Measurements from ENCODE around the gene ITPK1.

Gene ITPK1

DNA sequence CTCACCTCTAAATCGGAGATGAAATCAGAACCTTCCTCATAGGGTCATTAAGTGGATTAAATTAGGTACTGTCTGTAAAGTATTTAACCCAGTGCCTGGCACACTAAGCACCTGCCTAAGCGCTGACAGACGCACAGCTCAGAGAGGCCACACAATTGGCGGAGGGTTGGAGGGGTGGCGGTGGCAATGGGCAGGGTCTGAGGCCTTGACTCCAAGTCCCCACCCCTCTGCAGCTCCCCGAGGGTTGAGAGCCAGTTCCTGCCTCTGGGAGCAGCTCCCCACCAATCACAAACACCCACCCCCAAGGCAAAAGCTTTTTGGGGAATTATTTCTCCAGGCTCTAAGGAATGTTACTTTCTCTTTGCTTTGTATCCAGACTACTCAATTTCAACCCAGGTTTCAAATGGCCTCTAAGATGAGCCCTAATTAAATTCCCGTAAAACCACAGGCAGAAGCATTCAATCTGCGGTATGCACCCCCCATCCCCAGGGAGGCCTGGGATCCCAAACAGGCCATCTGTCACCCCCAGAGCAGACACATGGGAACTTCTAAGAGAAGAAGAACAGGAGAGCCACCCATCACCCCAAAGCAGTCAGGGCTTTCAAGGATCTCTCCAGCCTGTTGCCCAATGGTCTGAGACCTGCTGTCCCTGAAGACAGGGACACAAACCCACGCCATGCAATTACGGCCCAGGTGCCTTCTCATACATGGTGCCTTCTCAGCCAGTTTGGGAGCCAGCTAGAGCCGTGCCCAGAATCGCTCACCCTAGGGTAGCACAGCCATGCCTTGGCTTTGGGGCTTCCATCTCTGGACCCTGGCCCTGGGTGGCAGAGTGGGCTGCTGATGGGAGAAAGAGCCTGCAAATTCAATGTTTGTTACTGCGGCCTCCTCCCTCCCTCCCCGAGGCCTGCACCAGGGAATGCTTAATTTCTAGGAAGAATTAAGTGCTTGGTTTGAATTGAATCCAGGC, 126.7 kb downstream of the ITPK1 start:
- no peak for DNase-seq (ENCODE audit: low read depth)

DNA sequence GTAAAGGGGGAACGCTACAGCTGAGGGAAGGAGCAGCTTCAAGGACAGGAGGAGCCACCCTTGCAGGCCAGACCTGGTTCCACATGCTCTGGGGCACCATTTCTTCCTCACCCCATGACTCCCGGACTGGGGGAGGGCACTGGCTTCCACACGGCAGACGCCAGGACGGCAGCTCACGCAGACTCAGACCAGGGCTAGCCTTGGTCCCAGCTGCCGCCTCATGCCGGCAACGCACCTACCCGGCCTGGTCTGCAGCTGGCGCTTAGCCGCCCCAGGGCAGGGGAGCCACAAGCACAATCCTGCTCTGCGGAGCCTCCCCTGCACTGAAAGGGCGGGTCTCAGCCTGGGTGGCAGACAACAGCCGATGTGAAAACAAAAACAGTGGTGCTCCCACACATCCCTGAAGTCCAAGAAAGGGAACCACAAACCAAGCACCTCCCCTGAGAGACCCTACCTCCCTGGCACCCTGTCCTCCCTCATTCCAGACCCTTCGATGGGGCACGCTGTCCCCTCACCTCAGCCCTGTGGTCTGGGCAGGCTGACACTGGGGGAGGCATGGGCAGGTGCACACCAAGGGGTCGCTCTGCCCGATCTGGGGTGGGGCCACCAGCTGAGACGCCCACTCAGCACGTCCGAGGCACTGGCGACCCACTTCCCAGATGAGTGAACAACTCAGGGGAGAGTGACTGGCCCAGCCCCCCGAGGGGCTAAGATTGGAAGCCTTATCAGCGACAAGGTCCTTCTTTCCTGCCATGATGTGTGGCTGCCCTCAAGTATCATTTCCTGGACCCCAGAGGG, 127.8 kb downstream of the ITPK1 start:
- no peak for DNase-seq (ENCODE audit: low read depth)

DNA sequence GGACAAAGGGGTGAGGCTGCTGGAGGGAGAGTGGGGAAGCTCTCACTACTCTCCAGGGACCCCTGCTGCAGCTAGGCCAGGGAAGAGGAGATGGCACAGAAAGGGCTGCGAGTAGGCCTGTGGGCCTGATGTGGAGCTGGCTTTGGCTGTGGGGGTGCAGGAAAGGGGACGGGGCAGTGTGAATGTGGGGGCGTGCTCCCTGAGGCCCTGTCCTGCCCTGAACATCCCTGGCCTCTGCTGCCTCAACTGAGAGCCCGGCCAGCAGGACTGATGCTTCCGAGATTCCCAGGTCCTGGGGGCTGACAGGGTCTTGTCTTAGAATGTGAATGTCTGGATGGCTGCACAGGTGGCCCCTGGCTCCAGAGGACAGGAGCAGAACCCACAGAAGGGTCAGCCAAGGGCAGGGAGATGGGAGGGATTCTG, 128.6 kb downstream of the ITPK1 start:
- no peak for DNase-seq (ENCODE audit: low read depth)

DNA sequence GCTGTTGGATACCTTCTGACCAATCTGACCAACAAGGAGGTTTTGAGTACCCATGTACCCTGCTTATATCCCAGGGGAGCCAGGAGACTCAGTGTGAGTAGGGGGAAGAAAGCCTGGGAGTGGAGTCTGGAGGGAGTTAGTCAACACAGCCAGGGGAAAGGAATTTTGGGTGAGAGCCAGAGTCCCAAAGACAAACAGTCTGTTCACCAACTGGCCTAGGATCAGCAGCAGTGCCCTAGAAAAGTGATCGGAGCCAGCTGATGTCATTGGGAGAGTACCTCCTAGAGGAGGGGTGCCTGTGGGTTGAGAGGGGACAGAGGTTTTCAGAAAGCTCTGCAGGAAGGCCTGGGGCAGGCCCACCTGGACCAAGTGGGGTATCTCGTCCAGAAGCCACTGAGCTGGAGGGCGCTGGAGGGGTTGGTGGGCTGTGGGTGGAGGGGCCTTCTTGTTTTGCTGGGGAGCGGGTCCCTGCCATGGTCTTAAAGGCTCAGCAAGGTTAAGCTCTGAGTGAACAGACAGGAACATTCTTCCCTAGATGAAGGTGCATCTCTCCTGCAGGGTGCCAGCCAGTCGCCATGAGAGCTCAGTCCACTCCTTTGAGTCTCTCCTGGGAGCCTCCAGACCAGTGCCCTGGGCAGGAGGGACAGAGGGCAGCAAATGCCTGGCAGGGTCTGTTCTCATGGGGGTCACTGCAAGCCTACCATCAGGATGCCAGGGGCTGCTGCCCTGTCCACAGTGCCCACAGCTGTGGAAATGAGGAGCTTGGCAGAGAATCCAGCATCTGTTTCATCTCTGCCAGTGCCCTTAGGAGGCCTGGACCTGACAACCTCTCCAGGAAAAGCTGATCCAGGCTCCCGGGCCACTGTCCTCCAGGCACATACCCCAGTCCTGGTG, 129.2 kb downstream of the ITPK1 start:
- no peak for DNase-seq (ENCODE audit: low read depth)

DNA sequence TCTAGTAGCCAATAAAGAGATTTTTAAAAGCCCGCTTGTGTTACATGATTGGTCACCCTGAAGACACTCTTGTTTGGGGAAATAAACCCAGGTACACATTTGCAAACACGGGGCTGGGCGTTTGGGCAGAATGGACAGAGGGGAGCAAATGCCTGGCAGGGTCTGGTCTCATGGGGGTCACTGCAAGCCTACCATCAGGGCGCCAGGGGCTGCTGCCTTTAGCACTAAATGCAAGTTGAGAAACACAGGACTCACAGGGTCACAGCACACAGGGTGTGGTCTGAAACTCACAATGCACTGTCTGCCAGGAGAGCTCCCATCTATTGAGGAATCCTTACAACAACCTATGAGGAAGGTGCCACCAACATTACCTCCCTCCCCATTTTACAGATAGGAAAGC, 130.2 kb downstream of the ITPK1 start:
- no peak for DNase-seq (ENCODE audit: low read depth)

DNA sequence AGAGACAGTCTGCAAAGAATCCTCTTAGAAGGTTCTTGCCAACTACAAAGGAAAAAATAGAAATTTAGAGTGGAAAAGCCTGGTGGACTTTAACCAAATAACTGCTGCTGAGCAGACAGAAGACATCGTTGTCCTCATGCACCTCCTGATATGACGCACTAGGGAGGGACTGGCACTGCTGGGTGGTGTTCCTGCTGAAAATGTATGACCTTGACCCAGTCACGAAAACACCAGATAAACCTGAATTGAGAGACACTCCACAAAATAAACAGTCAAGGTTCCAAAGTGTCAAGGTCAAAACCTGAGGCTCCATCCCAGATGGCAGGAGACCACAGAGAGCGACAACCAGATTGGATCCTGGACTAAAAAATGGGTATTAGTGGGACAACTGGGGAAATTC, 130.8 kb downstream of the ITPK1 start:
- no peak for DNase-seq (ENCODE audit: low read depth)

DNA sequence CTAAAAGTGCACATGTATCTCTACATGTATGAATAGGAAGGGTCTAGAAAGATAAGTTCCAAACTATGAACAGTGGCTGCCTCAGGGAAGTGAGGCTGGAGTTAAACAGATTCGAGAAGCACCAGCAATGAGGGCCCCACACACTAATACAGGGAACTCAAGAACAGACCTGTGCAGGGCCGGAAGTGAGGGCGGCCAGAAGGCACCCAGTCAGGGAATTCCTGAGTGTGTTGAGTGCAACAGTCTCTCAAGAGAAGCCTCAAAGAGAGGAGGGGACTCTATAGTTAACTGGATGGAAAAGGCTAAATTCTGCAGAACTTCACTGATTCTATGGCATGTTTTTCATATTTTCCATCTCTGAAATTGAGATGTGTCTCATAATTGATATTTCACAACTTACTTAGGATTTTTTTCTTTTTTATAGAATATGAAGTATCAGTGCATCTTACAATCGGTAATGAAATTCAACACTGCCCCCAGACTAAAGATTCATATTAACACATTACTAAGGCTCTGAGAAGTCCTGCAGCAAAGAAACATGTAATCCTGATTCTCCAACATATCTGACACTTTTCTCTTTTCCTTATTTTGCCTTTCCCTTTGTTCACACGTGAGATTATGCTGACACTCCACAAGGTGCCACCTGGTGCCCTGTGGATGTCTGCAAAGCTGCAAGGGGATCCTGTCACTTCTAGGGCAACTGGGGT, 131.5 kb downstream of the ITPK1 start:
- DNase-seq (ENCODE audit: low read depth), result no peak

DNA sequence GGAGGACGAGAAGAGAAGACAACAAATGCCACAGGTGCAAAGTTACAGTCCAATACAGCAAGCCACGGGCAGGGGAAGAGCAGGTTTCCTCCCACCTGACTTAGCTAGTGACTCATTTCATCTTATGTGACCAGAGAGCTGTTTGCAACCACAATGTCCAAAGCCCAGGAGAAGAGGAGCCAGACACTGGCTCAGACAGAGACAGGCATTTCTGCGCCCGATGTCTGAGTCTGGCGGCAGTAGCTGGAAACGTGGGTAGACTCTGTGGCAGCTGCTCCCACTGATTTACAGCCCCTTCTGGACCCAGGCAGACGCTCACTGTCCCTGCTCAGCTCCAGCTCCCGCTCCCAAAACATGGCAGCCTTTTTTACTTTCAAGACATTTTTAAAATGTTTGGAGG, 132.8 kb downstream of the ITPK1 start:
- DNase-seq (ENCODE audit: low read depth), result no peak

DNA sequence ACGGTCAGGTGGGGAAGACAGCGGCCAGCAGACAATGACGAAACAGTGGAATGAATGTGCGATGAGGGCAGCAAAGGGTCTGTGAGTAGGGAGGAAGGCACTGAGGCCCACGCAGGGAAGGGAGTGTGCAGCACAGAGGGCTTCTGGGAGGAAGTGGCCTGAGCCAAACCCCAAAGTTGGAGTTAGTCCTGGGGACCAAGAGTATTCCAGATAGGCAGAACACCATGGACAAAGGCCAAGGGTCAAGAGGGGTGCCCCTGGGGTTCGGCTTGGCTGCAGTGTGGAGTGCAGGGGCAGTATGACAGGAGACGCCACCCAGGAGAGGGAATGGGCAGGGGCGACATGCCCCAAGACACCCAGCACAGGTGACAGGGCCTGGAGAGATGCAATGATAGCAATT, 134.0 kb downstream of the ITPK1 start:
- DNase-seq (ENCODE audit: low read depth), result no peak

DNA sequence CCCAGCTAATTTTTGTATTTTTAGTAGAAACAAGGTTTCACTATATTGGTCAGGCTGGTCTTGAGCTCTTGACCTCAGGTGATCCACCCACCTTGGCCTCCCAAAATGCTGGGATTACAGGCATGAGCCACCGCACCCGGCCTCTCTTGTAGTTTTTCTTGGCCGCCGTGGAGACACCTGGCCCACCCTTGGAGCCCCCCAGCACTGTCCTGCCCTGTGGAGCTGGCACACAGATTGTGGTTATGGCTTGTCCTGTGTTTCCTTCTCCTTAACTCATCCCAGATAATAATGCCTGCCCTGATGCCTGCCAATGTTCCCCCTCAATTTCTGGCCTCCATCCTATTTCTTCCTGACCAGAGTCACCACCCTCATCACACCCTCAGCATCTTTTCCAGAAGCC, 134.9 kb downstream of the ITPK1 start:
- DNase-seq (ENCODE audit: low read depth), result no peak

DNA sequence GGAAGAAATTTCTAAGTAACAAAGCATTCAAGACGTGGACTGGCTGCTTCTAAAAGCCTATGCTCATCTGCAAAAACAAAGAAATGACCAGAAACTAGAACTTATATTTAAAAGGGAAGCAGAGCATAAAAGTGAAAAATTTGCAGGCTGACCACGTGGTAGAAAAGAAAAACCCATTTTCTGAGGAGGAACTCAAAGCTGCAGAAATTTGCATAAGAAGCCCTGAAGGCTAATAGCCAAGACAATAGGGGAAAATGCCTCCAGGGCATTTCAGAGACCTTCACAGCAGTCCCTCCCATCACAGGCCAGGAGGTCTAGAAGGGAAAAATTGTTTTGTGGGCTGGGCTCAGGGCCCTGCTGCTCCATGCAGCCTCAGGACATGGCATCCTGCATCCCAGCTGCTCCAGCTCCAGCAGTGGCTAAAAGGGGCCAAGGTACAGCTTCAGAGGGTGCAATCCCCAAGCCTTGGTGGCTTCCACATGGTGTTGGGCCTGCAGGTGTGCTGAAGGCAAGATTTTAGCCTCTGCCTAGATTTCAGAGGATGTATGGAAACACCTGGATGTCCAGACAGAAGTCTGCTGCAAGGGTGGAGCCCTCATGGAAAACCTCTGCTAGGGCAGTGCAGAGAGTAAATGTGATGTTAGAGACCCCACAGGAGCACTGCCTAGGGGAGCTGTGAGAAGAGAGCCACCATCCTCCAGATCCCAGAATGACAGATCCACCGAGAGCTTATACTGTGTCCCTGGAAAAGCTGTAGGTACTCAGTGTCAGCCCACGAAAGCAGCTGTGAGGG, 137.3 kb downstream of the ITPK1 start:
- DNase-seq (ENCODE audit: low read depth), result no peak

DNA sequence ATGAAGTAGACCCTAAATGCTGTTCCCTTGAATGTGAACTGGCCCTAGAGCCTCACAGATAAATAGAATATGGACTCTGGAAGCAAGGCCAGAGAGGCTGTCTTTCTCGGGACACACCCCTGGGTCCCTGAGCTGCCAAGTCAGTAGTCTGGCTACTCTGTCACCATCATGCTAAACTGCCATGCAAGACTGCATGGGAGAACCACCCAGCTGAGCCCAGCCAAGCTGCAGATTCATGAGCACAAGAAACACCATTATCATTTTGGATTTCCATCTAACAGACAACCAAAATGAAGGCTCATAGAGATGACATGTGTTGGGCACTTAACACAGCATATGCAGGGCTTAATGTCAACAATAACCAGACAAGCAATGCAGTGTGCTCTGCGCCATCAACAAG, 139.5 kb downstream of the ITPK1 start:
- DNase-seq (ENCODE audit: low read depth), result no peak

DNA sequence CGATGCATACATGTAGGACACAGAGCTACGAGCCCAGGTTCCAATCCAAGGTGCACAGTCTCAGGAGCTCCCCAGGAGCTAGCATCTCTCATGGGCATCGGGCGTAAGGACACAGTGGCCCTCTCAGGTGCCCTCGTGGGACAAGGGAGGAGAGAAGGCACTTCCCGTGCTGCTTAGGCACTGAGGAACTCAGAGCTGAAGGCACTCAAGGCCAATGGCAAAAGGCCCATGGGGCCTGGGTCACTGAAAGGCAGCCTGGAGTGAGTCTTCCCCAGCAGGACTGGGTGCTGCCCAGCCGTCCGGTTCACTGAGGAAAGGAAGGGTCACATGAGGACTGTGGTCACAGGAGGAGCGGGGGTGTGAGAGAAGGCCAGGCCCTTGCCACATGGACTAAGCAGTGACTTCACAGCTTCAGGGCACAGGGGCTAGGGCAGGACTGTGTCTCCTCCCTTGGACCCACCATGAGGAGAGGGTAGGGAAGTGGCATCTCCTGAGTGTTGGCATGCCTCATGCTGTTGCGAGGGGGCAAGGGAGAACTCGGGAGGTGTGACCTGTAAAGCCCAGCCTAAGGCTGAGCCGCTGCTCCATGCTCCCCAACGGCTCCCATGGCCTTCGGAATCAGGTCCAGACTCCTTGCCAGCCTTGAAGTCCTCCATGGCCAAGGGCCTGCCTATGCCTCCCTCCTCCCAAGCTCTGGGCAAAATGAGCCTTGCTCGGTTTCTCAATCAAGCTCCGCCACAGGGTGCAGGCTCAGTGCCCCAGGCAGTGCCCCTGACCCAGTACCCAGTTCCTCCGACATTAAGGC, 141.0 kb downstream of the ITPK1 start:
- DNase-seq (ENCODE audit: low read depth), result no peak

DNA sequence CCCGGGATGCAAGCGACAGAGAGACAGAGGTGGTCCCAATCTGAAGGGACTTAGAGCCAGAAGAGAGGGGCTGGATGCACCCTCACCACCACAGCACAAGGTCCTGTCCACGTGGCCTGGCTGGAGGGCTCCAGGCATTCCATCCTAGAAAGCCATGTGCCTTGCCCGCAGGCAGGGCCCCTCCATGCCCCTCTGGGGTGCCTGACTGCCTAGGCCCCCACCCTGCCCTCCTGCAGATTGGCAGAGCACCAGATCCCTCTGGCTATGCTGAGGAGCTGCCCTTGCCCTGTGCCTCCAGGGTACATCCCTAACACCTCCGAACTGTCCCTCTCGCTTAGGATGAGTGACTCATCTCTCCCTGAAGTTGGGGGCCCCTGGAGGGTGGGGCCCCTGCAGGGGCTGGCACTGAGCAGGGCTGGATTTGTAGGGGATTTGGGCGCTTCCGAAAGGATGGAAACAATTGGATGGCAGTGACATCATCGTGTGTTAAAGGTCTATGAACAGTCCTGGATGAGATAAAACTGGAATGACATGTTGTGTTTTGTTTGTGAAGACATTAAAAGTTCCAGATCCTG, 141.8 kb downstream of the ITPK1 start:
- no peak for DNase-seq (ENCODE audit: low read depth)

DNA sequence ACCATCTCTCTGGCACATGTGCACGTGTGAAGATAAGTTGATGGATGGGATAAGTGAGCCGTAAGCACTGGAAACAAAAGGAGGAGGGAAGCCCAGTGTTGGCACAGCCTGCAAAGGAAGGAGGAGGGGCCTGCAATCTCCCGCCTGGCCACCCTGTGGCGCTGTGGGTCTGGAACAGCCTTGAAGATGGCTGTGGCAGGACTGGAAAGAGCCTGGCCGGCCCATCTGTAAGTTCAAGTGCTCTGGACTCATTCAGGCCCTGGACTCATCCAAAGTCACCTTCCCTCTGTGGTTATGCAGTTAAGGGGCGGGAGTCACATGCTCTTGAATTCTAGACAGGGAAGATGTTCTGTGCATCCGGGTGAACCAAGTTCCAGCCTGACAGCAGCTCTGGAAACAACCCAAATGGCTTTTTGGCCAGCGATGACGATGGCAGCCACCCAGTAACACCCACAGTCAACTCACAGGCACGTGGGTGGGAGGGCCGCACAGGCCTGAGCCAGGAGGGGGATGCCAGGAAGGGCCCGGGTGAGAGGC, 142.4 kb downstream of the ITPK1 start:
- no peak for DNase-seq (ENCODE audit: low read depth)

DNA sequence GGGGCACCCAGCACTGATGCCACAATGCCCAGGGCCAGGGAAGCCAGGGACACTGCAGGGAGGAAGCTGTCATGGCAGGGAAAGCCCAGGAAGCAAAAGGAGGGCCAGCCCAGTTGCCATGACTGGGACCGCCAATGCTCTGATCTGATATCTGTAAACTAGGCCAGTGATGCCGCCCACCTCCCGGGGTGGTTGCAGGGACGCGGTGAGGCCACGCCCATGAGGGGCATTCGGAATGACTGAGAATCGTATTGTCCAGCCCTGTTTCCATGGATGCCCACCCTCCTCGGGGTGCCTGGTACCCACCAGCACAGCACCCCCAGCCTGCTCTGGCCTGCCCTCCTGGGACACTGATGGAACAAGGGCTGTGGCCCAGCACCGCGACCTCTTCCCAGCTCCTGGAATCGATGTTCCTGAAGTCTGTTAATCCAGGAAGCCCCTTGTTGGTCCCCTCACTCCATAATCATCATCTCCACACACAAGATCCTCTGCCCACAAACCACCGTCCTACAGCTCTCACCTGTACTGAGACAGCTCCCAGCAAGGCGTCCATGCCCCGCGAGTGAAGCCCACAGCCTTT, 144.0 kb downstream of the ITPK1 start:
- DNase-seq (ENCODE audit: low read depth), result no peak

DNA sequence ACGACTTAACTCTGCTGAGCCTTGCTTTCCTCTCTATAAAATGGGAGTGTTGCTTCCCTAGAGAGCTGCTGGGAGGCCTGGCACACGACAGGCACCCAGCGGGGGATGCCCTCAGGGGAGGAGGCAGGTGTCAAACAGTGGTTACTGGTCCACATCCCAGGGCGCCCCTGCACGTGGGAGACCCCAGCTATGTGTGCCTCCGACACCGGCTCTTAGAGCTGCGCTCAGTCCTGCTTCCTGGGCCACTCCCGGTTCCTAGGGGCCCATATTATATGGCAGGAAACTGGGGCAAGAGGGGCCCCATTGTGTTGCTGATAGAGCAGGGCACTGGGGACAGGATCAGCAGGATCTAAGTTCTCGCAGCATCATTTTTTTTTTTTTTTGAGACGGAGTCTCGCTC, 145.5 kb downstream of the ITPK1 start:
- DNase-seq (ENCODE audit: low read depth), result no peak

DNA sequence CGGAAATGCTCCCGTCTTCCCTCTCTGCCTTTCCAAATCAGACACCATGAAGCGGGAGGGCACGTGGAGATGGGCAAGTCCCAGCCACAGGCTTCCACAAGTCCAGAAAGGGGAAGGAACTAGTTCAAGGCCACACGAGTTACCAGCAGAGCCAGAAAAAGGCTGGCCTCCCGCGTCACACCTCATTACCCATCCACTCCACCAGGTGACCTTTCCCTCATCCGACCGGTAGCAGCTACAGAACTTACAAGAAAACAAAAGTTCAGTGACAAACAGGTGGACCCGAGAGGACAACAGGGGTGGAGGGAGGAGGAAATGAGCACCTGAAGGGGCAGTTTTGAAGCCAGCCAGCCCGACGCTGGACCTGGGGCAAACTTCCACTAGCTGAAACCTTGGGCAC, 145.9 kb downstream of the ITPK1 start:
- no peak for DNase-seq (ENCODE audit: low read depth)

DNA sequence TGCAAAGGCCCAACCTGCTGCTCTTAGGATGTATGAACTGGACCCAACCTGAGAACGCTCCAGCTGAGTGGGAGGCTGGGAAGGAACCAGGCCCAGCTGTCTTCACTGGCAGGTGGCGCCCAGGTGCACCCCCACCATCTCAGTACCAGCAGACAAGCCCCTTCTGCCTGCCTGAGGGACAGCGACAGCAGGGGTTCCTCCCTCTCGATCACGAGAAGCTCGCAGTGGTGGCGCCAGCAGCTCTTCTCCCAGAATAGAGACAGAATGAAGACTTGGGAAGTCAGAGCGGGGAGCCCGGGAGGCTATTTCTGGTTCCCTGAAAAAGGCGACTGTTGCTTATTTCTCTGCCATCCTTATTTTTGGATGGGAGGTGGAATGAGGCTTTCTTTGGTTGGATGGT, 146.3 kb downstream of the ITPK1 start:
- DNase-seq (ENCODE audit: low read depth), result no peak
